ENCODE data around the gene MED31. TPM values are rescaled to one million over a fixed set of nuclear protein-coding genes. Genes with fewer than 3 reads are reported as not detected.

The MED31 gene
- total and polyA plus RNA-seq, 7 experiments from 2014 or later, result 21.4 to 41.2 (median 26.7) TPM

DNA sequence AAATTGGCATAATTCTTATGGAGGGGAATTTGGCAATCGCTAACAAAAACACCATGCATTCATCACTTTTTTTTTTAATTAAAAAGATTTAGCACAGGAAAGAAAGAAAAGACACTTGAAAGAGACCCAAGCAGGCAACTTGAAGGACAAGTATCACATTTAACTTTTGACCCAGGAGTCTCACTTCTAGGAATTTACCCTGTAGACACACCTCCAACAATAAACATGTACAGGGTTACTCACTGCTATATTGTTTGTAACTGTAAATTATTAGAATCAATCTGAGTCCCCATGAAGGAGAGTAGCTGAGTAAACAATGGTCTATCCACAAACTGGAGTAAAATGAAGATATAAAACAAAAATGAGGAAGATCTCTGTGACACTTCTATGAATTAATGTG lies 21.0 kb downstream of the MED31 start:
- DNase-seq, result no peak
- H3K27ac Mint-ChIP-seq, result peak overlapping the region in 1 of 9 donors; percentile 0

DNA sequence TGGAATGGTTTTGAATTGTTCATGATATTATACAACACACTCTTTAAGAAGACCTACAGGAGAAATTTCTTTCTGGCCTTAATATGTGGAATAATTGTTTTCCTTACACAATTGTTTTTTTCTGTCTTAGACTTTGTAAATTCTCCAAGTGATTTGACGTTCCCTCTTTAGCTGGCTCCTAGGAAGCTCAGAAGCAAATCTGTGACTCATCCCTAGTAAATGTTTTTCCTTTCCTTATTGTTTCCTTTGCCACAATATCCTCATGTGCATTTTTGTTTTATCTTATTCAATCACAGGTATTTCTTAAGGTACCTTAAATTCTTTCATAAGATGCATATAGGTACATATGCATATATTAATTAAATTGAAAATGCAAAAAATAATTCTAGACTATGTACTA lies 24.4 kb downstream of the MED31 start:
- Mint-ChIP-seq H3K4me1 (peaks cover 2 to 12% (median 8%) of the 10 kb centered on the region in 7 donors), H3K27me3 (no peaks in the 10 kb centered on the region), H3K27ac (no peak overlapping the region), H3K9me3 (no peaks in the 10 kb centered on the region), H3K4me3 (no peak overlapping the region), H3K36me3 (peaks cover 3 to 55% (median 23%) of the 10 kb centered on the region in 5 donors)
- ChIA-PET CTCF (no interaction called here), POLR2A (no interaction called here)
- no peak for DNase-seq
- intact Hi-C loops (cut with micrococcal nuclease), result no loop called here
- no peak overlapping the region for H3K4me3 ChIP-seq (ENCODE audit: low read length)
- H3K9me3 ChIP-seq (ENCODE audit: control insufficient read depth in 2 of 3, low read length in 3 of 3), result no peaks in the 10 kb centered on the region
- no peaks in the 10 kb centered on the region for H3K27me3 ChIP-seq (ENCODE audit: control insufficient read depth in 2 of 2, insufficient read depth in 2 of 2, low read length in 2 of 2)
- peaks cover 4 to 36% (median 7%) of the 10 kb centered on the region in 3 experiments for H3K36me3 ChIP-seq (ENCODE audit: control insufficient read depth in 2 of 3, insufficient read depth in 3 of 3, low read length in 3 of 3)
- ATAC-seq, result no peak
- no peak overlapping the region for H3K27ac ChIP-seq (ENCODE audit: low read depth, low read length)
- H3K4me1 ChIP-seq (ENCODE audit: control insufficient read depth in 2 of 2, insufficient read depth in 2 of 2, low read length in 2 of 2), result no peaks in the 10 kb centered on the region

More for the DNA sequence above, 21.0 kb downstream of the MED31 start:
- Histone ChIP-seq H3K36me3 (ENCODE audit: control insufficient read depth in 2 of 3, insufficient read depth in 3 of 3, low read length in 3 of 3) (peaks cover 5 to 46% (median 11%) of the 10 kb centered on the region in 3 experiments), H3K9me3 (ENCODE audit: control insufficient read depth in 2 of 3, low read length in 3 of 3) (no peaks in the 10 kb centered on the region), H3K4me1 (ENCODE audit: control insufficient read depth in 2 of 2, insufficient read depth in 2 of 2, low read length in 2 of 2) (no peaks in the 10 kb centered on the region), H3K27ac (ENCODE audit: low read depth, low read length) (no peak overlapping the region), H3K27me3 (ENCODE audit: control insufficient read depth in 2 of 2, insufficient read depth in 2 of 2, low read length in 2 of 2) (no peaks in the 10 kb centered on the region), H3K4me3 (ENCODE audit: low read length) (no peak overlapping the region)
- ATAC-seq, result no peak
- no peaks in the 10 kb centered on the region for H3K27me3 Mint-ChIP-seq
- ChIA-PET CTCF (no interaction called here), POLR2A (no interaction called here)
- H3K36me3 Mint-ChIP-seq, result peaks cover 17 to 72% (median 48%) of the 10 kb centered on the region in 5 donors
- no peaks in the 10 kb centered on the region for H3K9me3 Mint-ChIP-seq
- H3K4me1 Mint-ChIP-seq, result peaks cover 2 to 15% (median 10%) of the 10 kb centered on the region in 7 donors
- H3K4me3 Mint-ChIP-seq, result no peak overlapping the region
- intact Hi-C loops (cut with micrococcal nuclease), result no loop called here

- ChIA-PET POLR2A (no interaction called here), CTCF (no interaction called here)
- Mint-ChIP-seq H3K9me3 (no peaks in the 10 kb centered on the region), H3K27me3 (no peaks in the 10 kb centered on the region), H3K4me1 (peaks cover 2 to 12% (median 8%) of the 10 kb centered on the region in 7 donors), H3K27ac (no peak overlapping the region), H3K4me3 (no peak overlapping the region), H3K36me3 (peaks cover 3 to 54% (median 22%) of the 10 kb centered on the region in 5 donors)
- Histone ChIP-seq H3K27ac (ENCODE audit: low read depth, low read length) (no peak overlapping the region), H3K9me3 (ENCODE audit: control insufficient read depth in 2 of 3, low read length in 3 of 3) (no peaks in the 10 kb centered on the region), H3K4me3 (ENCODE audit: low read length) (no peak overlapping the region), H3K27me3 (ENCODE audit: control insufficient read depth in 2 of 2, insufficient read depth in 2 of 2, low read length in 2 of 2) (no peaks in the 10 kb centered on the region), H3K36me3 (ENCODE audit: control insufficient read depth in 2 of 3, insufficient read depth in 3 of 3, low read length in 3 of 3) (peaks cover 4 to 39% (median 7%) of the 10 kb centered on the region in 3 experiments), H3K4me1 (ENCODE audit: control insufficient read depth in 2 of 2, insufficient read depth in 2 of 2, low read length in 2 of 2) (no peaks in the 10 kb centered on the region)
- no peak for DNase-seq
- intact Hi-C loops (cut with micrococcal nuclease), result no loop called here
- no peak for ATAC-seq
Observed at GRCh38 chr17:6626616-6627015, 24.8 kb downstream of the MED31 start.

DNA sequence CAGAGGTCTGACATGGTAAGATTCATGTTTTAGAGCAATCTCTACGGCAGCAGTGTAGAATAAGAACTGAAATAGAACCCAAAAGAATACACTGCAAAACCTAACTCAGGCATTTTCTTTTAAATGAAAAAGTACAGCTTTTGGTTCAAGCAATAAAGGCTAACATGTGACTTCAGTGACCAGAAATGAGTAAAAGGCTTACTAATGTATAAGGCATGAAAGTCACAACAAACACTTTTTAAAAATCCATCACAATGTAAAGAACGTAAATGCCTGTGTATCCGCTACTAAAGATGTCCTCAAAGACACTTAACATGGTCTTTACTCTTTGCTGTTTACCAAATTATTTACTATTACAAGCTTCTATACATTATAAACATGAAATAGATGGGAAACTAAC lies 27.5 kb downstream of the MED31 start:
- no peaks in the 10 kb centered on the region for H3K4me1 Mint-ChIP-seq
- Histone ChIP-seq H3K9me3 (ENCODE audit: control insufficient read depth in 2 of 3, low read length in 3 of 3) (no peaks in the 10 kb centered on the region), H3K27me3 (ENCODE audit: control insufficient read depth in 2 of 2, insufficient read depth in 2 of 2, low read length in 2 of 2) (no peaks in the 10 kb centered on the region), H3K27ac (ENCODE audit: low read depth, low read length) (no peak overlapping the region), H3K4me3 (ENCODE audit: low read length) (no peak overlapping the region), H3K36me3 (ENCODE audit: control insufficient read depth in 2 of 3, insufficient read depth in 3 of 3, low read length in 3 of 3) (peaks cover 0 to 34% (median 11%) of the 10 kb centered on the region in 3 experiments), H3K4me1 (ENCODE audit: control insufficient read depth in 2 of 2, insufficient read depth in 2 of 2, low read length in 2 of 2) (no peaks in the 10 kb centered on the region)
- no peak overlapping the region for H3K27ac Mint-ChIP-seq
- H3K4me3 Mint-ChIP-seq, result no peak overlapping the region
- peaks cover 3 to 49% (median 11%) of the 10 kb centered on the region in 5 donors for H3K36me3 Mint-ChIP-seq
- ChIA-PET POLR2A (no interaction called here), CTCF (no interaction called here)
- ATAC-seq (no peak), DNase-seq (no peak)
- intact Hi-C loops (cut with micrococcal nuclease), result no loop called here
- no peaks in the 10 kb centered on the region for H3K9me3 Mint-ChIP-seq
- H3K27me3 Mint-ChIP-seq, result no peaks in the 10 kb centered on the region

DNA sequence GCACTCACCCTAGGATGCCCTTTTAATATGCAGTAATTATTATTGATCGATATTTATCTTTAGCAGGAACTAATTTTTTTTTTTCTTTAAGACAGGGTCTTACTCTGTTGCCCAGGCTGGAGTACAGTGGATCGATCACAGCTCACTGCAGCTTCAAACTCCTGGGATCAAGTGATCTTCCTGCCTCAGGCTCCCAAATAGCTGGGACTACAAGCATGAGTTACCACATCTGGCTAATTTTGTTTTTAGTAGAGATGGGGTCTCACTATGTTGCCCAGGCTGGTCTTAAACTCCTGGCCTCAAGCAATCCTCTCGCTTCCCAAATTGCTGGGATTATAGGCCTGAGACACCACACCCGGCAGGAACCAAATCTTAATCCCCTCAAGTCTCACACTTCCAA lies 40.2 kb downstream of the MED31 start:
- CTCF ChIA-PET, result interaction anchor here (1.1 kb wide), 1 partner anchor 20 kb away, joined by 3 read pairs; no protein-coding TSS in a partner anchor
- no peak for ATAC-seq
- no peaks in the 10 kb centered on the region for H3K4me1 ChIP-seq (ENCODE audit: control insufficient read depth in 2 of 2, insufficient read depth in 2 of 2, low read length in 2 of 2)
- intact Hi-C loops (cut with micrococcal nuclease), result no loop called here
- no peak overlapping the region for H3K4me3 ChIP-seq (ENCODE audit: low read length)
- Mint-ChIP-seq H3K9me3 (no peaks in the 10 kb centered on the region), H3K27me3 (no peaks in the 10 kb centered on the region), H3K27ac (no peak overlapping the region), H3K4me3 (no peak overlapping the region), H3K4me1 (peaks cover 0 to 13% (median 0%) of the 10 kb centered on the region in 7 donors), H3K36me3 (peaks cover 0 to 53% (median 24%) of the 10 kb centered on the region in 5 donors)
- H3K9me3 ChIP-seq (ENCODE audit: control insufficient read depth in 2 of 3, low read length in 3 of 3), result no peaks in the 10 kb centered on the region
- DNase-seq, result no peak
- no peak overlapping the region for H3K27ac ChIP-seq (ENCODE audit: low read depth, low read length)
- peaks cover 0 to 39% (median 11%) of the 10 kb centered on the region in 3 experiments for H3K36me3 ChIP-seq (ENCODE audit: control insufficient read depth in 2 of 3, insufficient read depth in 3 of 3, low read length in 3 of 3)
- H3K27me3 ChIP-seq (ENCODE audit: control insufficient read depth in 2 of 2, insufficient read depth in 2 of 2, low read length in 2 of 2), result no peaks in the 10 kb centered on the region
- POLR2A ChIA-PET, result no interaction called here

GRCh38 chr17:6610011-6610410 lies 41.4 kb downstream of the MED31 start:
- H3K27ac ChIP-seq (ENCODE audit: low read depth, low read length), result no peak overlapping the region
- Mint-ChIP-seq H3K27ac (no peak overlapping the region), H3K4me3 (no peak overlapping the region), H3K36me3 (peaks cover 6 to 62% (median 33%) of the 10 kb centered on the region in 5 donors), H3K9me3 (no peaks in the 10 kb centered on the region), H3K4me1 (peaks cover 0 to 13% (median 0%) of the 10 kb centered on the region in 7 donors), H3K27me3 (no peaks in the 10 kb centered on the region)
- no peaks in the 10 kb centered on the region for H3K9me3 ChIP-seq (ENCODE audit: control insufficient read depth in 2 of 3, low read length in 3 of 3)
- POLR2A ChIA-PET, result no interaction called here
- CTCF ChIA-PET, result no interaction called here
- ATAC-seq (no peak), DNase-seq (no peak)
- H3K36me3 ChIP-seq (ENCODE audit: control insufficient read depth in 2 of 3, insufficient read depth in 3 of 3, low read length in 3 of 3), result peaks cover 0 to 51% (median 11%) of the 10 kb centered on the region in 3 experiments
- H3K4me3 ChIP-seq (ENCODE audit: low read length), result no peak overlapping the region
- intact Hi-C loops (cut with micrococcal nuclease), result no loop called here
- H3K4me1 ChIP-seq (ENCODE audit: control insufficient read depth in 2 of 2, insufficient read depth in 2 of 2, low read length in 2 of 2), result no peaks in the 10 kb centered on the region
- H3K27me3 ChIP-seq (ENCODE audit: control insufficient read depth in 2 of 2, insufficient read depth in 2 of 2, low read length in 2 of 2), result no peaks in the 10 kb centered on the region

GRCh38 chr17:6608321-6608720 lies 43.1 kb downstream of the MED31 start:
- no peaks in the 10 kb centered on the region for H3K4me1 ChIP-seq (ENCODE audit: control insufficient read depth in 2 of 2, insufficient read depth in 2 of 2, low read length in 2 of 2)
- no peak overlapping the region for H3K27ac ChIP-seq (ENCODE audit: low read depth, low read length)
- H3K4me3 ChIP-seq (ENCODE audit: low read length), result no peak overlapping the region
- ATAC-seq (no peak), DNase-seq (no peak)
- ChIA-PET POLR2A (no interaction called here), CTCF (no interaction called here)
- Mint-ChIP-seq H3K9me3 (no peaks in the 10 kb centered on the region), H3K27ac (no peak overlapping the region), H3K27me3 (no peaks in the 10 kb centered on the region), H3K4me1 (peaks cover 0 to 5% (median 0%) of the 10 kb centered on the region in 7 donors), H3K36me3 (peaks cover 10 to 64% (median 27%) of the 10 kb centered on the region in 5 donors), H3K4me3 (no peak overlapping the region)
- no peaks in the 10 kb centered on the region for H3K9me3 ChIP-seq (ENCODE audit: control insufficient read depth in 2 of 3, low read length in 3 of 3)
- intact Hi-C loops (cut with micrococcal nuclease), result no loop called here
- no peaks in the 10 kb centered on the region for H3K27me3 ChIP-seq (ENCODE audit: control insufficient read depth in 2 of 2, insufficient read depth in 2 of 2, low read length in 2 of 2)
- peaks cover 0 to 51% (median 11%) of the 10 kb centered on the region in 3 experiments for H3K36me3 ChIP-seq (ENCODE audit: control insufficient read depth in 2 of 3, insufficient read depth in 3 of 3, low read length in 3 of 3)

Measured in naive thymus-derived CD4-positive, alpha-beta T cell (primary cell).